Muscle of leg (tissue), 11 donors: ENCODE data around the gene CNST. TPM values are rescaled to one million over a fixed set of nuclear protein-coding genes. Genes with fewer than 3 reads are reported as not detected.
"Not testable (repeated sequence)": the region's sequence is repeated elsewhere in the genome, so short reads cannot be mapped to it uniquely, and the experiment has no call there.

Experiments
- DNase-seq: peaks from one replicate; pipeline ENCODE4 v3.0.0; 2013
- H3K27ac ChIP-seq: one replicate; pipeline ENCODE4 v1.5.1; 2013; ENCODE audit warnings: mild to moderate bottlenecking, low read length, control low read depth
- H3K27me3 ChIP-seq: one replicate; pipeline ENCODE4 v1.6.1; 2013; ENCODE audit warnings: low read length; ENCODE audit not compliant: control insufficient read depth, insufficient read depth
- H3K36me3 ChIP-seq: one replicate; pipeline ENCODE4 v1.6.1; 2013; ENCODE audit warnings: low read length; ENCODE audit not compliant: control insufficient read depth, insufficient read depth
- H3K4me1 ChIP-seq: one replicate; pipeline ENCODE4 v1.6.1; 2013; ENCODE audit warnings: low read length; ENCODE audit not compliant: control insufficient read depth, insufficient read depth
- H3K4me3 ChIP-seq: one replicate; pipeline ENCODE4 v1.5.1; 2013; ENCODE audit warnings: low read length, control low read depth
- H3K9me3 ChIP-seq: replicated peaks from 2 replicates; pipeline ENCODE4 v1.6.1; 2013; ENCODE audit warnings: low read depth, low read length; ENCODE audit not compliant: control insufficient read depth
- WGBS: methylation state at CpG from one replicate; pipeline ENCODE4 v1.1.5; 2013; ENCODE audit warnings: missing lambda C conversion rate; ENCODE audit not compliant: insufficient coverage; 5-methylcytosine and 5-hydroxymethylcytosine counted together
- polyA plus RNA-seq, 8 donors: library from polyadenylated mRNA; unstranded; fragments of 120-200 nt; gene quantifications; one replicate each; pipeline versions ENCODE4 v1.2.1 to v1.2.3, GENCODE V29; 2013; ENCODE audit warnings: inconsistent platforms in 1 of 8, low replicate concordance in 1 of 8; ENCODE audit not compliant: insufficient read length in 8 of 8, insufficient read depth in 1 of 8
- total RNA-seq: library from RNA; stranded (reverse); fragments of 120-200 nt; gene quantifications from one replicate; pipeline ENCODE4 v1.2.4, GENCODE V29; 2013

CNST gene
- total and polyA plus RNA-seq, 9 donors = 10.5 to 15.3 (median 13.0) TPM

DNA sequence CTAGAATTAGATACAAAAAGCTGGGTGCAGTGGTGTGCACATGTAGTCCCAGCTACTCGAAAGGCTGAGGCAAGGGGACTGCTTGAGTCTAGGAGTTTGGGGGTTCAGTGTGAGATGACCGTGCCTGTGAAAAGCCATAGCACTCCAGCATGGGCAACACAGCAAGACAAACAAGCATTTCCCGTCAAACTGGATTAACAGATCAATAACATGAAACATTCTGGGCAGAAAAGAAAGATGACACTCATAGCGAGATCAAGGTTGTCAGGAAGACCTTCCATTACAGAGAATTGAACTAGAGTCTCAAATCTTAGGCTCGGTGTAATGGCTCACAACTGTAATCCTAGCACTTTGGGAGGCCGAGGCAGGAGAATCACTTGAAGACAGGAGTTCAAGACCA is 14.1 kb upstream of the CNST start:
- Histone ChIP-seq H3K27ac (no peak overlapping the region), H3K9me3 (no peaks in the 10 kb centered on the region), H3K27me3 (no peaks in the 10 kb centered on the region), H3K36me3 (peaks cover 56% of the 10 kb centered on the region), H3K4me1 (no peaks in the 10 kb centered on the region), H3K4me3 (no peak overlapping the region)
- 91% methylated on average over 4 of the region's 6 CpGs for WGBS
- DNase-seq = no peak

DNA sequence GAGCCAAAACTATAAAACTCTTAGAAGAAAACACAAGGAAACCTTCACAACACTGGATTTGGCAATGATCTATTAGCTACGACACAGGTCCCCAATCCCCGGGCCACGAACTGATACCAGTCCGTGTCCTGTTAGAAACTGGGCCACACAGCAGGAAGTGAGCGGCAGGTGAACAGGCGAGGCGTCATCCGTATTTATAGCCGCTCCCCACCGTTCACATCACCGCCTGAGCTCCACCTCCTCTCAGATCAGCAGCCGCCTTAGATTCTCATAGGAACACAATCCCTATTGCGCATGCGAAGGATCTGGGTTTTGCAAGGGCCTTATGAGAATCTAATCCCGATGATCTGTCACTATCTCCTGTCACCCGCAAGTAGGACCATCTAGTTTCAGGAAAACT is 12.1 kb upstream of the CNST start:
- no peak for DNase-seq
- Histone ChIP-seq H3K4me3 (no peak overlapping the region), H3K4me1 (no peaks in the 10 kb centered on the region), H3K27me3 (no peaks in the 10 kb centered on the region), H3K27ac (no peak overlapping the region), H3K36me3 (peaks cover 63% of the 10 kb centered on the region), H3K9me3 (no peaks in the 10 kb centered on the region)
- 97% methylated on average over 14 of the region's 16 CpGs for WGBS

DNA sequence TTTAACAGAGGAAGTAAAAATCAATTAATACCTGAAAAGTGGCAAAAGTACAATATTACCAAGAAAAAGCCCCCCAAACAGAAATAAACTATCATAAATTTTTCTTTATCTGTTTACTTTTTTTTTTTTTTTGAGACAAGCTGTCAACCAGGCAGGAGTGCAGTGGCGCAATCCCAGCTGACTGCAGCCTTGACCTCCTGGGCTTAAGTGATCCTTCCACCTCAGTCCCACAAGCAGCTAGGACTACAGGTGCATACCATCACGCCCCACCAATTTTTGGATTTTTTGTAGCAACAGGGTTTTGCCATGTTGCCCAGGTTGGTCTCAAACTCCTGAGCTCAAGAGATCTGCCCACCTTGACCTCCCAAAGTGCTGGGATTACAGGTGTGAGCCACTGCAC is 8.2 kb upstream of the CNST start:
- Histone ChIP-seq H3K27ac (no peak overlapping the region), H3K4me3 (no peak overlapping the region), H3K36me3 (peaks cover 48% of the 10 kb centered on the region), H3K27me3 (no peaks in the 10 kb centered on the region), H3K4me1 (no peaks in the 10 kb centered on the region), H3K9me3 (no peaks in the 10 kb centered on the region)
- whole genome bisulfite sequencing = 100% methylated on average over 1 of the region's 2 CpGs
- DNase-seq = no peak

- whole genome bisulfite sequencing = 78% methylated on average over 1 of the region's 4 CpGs
- H3K36me3 ChIP-seq = peaks cover 40% of the 10 kb centered on the region
- H3K27me3 ChIP-seq = no peaks in the 10 kb centered on the region
- H3K4me3 ChIP-seq = no peak overlapping the region
- H3K4me1 ChIP-seq = no peaks in the 10 kb centered on the region
- H3K9me3 ChIP-seq = no peaks in the 10 kb centered on the region
- no peak for DNase-seq
- no peak overlapping the region for H3K27ac ChIP-seq
These were observed 6.9 kb upstream of the CNST start for GRCh38 chr1:246559310-246559709.

GRCh38 chr1:246560833-246561232 is 5.4 kb upstream of the CNST start:
- not testable (repeated sequence) for H3K4me3 ChIP-seq, H3K27ac ChIP-seq, H3K27me3 ChIP-seq, H3K9me3 ChIP-seq, H3K4me1 ChIP-seq, DNase-seq
- H3K36me3 ChIP-seq = peaks cover 34% of the 10 kb centered on the region
- WGBS = 87% methylated on average over 10 of the region's 10 CpGs

- peaks cover 8% of the 10 kb centered on the region for H3K4me1 ChIP-seq
- peaks cover 12% of the 10 kb centered on the region for H3K36me3 ChIP-seq
- H3K27ac ChIP-seq = peak overlapping the region; percentile 84
These were observed 1.2 kb upstream of the CNST start for GRCh38 chr1:246564839-246565750.

GRCh38 chr1:246565751-246566127 is 517 bp upstream of the CNST start:
- Histone ChIP-seq H3K27ac (peak overlapping the region; percentile 84), H3K4me3 (peak overlapping the region; percentile 92), H3K4me1 (peaks cover 8% of the 10 kb centered on the region), H3K36me3 (peaks cover 9% of the 10 kb centered on the region), H3K27me3 (no peaks in the 10 kb centered on the region), H3K9me3 (no peaks in the 10 kb centered on the region)
- WGBS = under 1% methylated on average over 25 of the region's 25 CpGs
- DNase-seq = no peak

More at GRCh38 chr1:246564839-246565750, 1.2 kb upstream of the CNST start:
- no peaks in the 10 kb centered on the region for H3K27me3 ChIP-seq
- H3K9me3 ChIP-seq = no peaks in the 10 kb centered on the region
- WGBS = 32% methylated on average over 27 of the region's 33 CpGs
- H3K4me3 ChIP-seq = peak overlapping the region; percentile 92
- DNase-seq = no peak

- Histone ChIP-seq H3K4me3 (peak overlapping the region; percentile 92), H3K4me1 (peaks cover 8% of the 10 kb centered on the region), H3K27ac (peak overlapping the region; percentile 97), H3K36me3 (peaks cover 9% of the 10 kb centered on the region), H3K27me3 (no peaks in the 10 kb centered on the region), H3K9me3 (no peaks in the 10 kb centered on the region)
- 0% methylated on average over 14 of the region's 25 CpGs for WGBS
- no peak for DNase-seq
These were observed 773 bp downstream of the CNST start for GRCh38 chr1:246566813-246567645.

GRCh38 chr1:246567646-246568235 is 1.5 kb downstream of the CNST start:
- H3K27ac ChIP-seq = peak overlapping the region; percentile 97
- peaks cover 5% of the 10 kb centered on the region for H3K36me3 ChIP-seq
- H3K4me3 ChIP-seq = no peak overlapping the region

More at GRCh38 chr1:246567646-246568235, 1.5 kb downstream of the CNST start:
- no peak for DNase-seq
- H3K4me1 ChIP-seq = peaks cover 8% of the 10 kb centered on the region
- no peaks in the 10 kb centered on the region for H3K27me3 ChIP-seq
- H3K9me3 ChIP-seq = no peaks in the 10 kb centered on the region
- 100% methylated on average over 1 of the region's 4 CpGs for WGBS
